GM19025 (cell line): Measurements from ENCODE around the gene WEE1.

Experiments
- ATAC-seq: cut with Tn5 transposase; IDR thresholded peaks from one replicate; pipeline ENCODE4 v1.9.1; 2021; ENCODE audit warnings: mild to moderate bottlenecking, low read depth, moderate library complexity; ENCODE audit not compliant: unreplicated experiment

The WEE1 gene

GRCh38 chr11:9565822-9566560, 7.5 kb upstream of the WEE1 start:
- peak; percentile 96 for ATAC-seq

- no peak for ATAC-seq
These were observed 6.9 kb upstream of the WEE1 start for GRCh38 chr11:9566561-9567063.

- no peak for ATAC-seq
These were observed 6.1 kb upstream of the WEE1 start for GRCh38 chr11:9567401-9567800.

GRCh38 chr11:9568161-9568853, 5.2 kb upstream of the WEE1 start:
- ATAC-seq, result no peak

- no peak for ATAC-seq
These were observed 4.4 kb upstream of the WEE1 start for GRCh38 chr11:9568854-9569587.

GRCh38 chr11:9569588-9570164, 3.8 kb upstream of the WEE1 start:
- no peak for ATAC-seq

GRCh38 chr11:9570313-9571025, 3.0 kb upstream of the WEE1 start:
- no peak for ATAC-seq

- ATAC-seq, result no peak
These were observed 2.3 kb upstream of the WEE1 start for GRCh38 chr11:9571071-9571762.

GRCh38 chr11:9571763-9572115, 1.7 kb upstream of the WEE1 start:
- no peak for ATAC-seq

GRCh38 chr11:9573775-9574621, 528 bp downstream of the WEE1 start:
- ATAC-seq, result peak; percentile 25

GRCh38 chr11:9574622-9575259, 1.3 kb downstream of the WEE1 start:
- ATAC-seq, result no peak

- ATAC-seq, result no peak
These were observed 2.1 kb downstream of the WEE1 start for GRCh38 chr11:9575260-9576240.

- ATAC-seq, result no peak
These were observed 3.4 kb downstream of the WEE1 start for GRCh38 chr11:9576701-9577381.

- no peak for ATAC-seq
These were observed 4.1 kb downstream of the WEE1 start for GRCh38 chr11:9577556-9577955.

GRCh38 chr11:9580894-9581293, 7.4 kb downstream of the WEE1 start:
- no peak for ATAC-seq

- no peak for ATAC-seq
These were observed 8.2 kb downstream of the WEE1 start for GRCh38 chr11:9581556-9582161.
